Measurements from ENCODE around the gene SLIT3.

- TF ChIP-seq CTCF (IDR thresholded peaks at IDR 0.05; ENCODE audit: extremely low read depth in 1 of 2, insufficient read depth in 1 of 2, low read depth in 1 of 2, low read length in 2 of 2) (no peak), POLR2A (IDR thresholded peaks at IDR 0.05; ENCODE audit: low read depth, low read length) (no peak), POLR2AphosphoS5 (IDR thresholded peaks at IDR 0.05; ENCODE audit: insufficient read depth, low read depth, low read length) (no peak), JUN (IDR thresholded peaks at IDR 0.05; ENCODE audit: borderline replicate concordance, insufficient read depth, insufficient read length, low read depth) (no peak), EZH2 (IDR thresholded peaks at IDR 0.05; ENCODE audit: borderline replicate concordance, low read depth, low read length, severe bottlenecking) (no peak), FOS (IDR thresholded peaks at IDR 0.05; ENCODE audit: borderline replicate concordance, insufficient read depth, low read length) (no peak), GATA2 (IDR thresholded peaks at IDR 0.05; ENCODE audit: insufficient read depth, insufficient read length, low read depth, low read length) (no peak), MYC (IDR thresholded peaks at IDR 0.05; ENCODE audit: low read depth, low read length) (no peak)
- TF ChIP-seq, protein P1, sequence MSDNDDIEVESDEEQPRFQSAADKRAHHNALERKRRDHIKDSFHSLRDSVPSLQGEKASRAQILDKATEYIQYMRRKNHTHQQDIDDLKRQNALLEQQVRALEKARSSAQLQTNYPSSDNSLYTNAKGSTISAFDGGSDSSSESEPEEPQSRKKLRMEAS (IDR thresholded peaks at IDR 0.05; ENCODE audit: insufficient read depth, insufficient read length) = no peak
Observed at GRCh38 chr5:169280696-169281095, 20.2 kb downstream of the SLIT3 start.
